H9 (cell line): ENCODE data around the gene CLDN16. TPM values are rescaled to one million over a fixed set of nuclear protein-coding genes. Genes with fewer than 3 reads are reported as not detected.

ENCODE experiments used
- DNase-seq: peaks from one replicate; pipeline ENCODE4 v3.0.0-alpha.2; 2017
- H2AFZ ChIP-seq: one replicate; pipeline ENCODE4 v1.6.1; 2013; ENCODE audit warnings: mild to moderate bottlenecking, low read length, control low read depth, moderate library complexity
- H2AK5ac ChIP-seq: 2 replicates; pipeline ENCODE4 v1.6.1; 2013; ENCODE audit warnings: low read length, control low read depth, mixed read lengths; ENCODE audit not compliant: insufficient read length
- H2BK120ac ChIP-seq: one replicate; pipeline ENCODE4 v1.6.1; 2013; ENCODE audit warnings: low read depth, mild to moderate bottlenecking, low read length, control low read depth, inconsistent platforms; ENCODE audit not compliant: poor library complexity, severe bottlenecking
- H2BK12ac ChIP-seq: 2 replicates; pipeline ENCODE4 v1.6.1; 2013; ENCODE audit warnings: low read length, control low read depth, mixed read lengths, low read depth; ENCODE audit not compliant: insufficient read length
- H2BK15ac ChIP-seq: 2 replicates; pipeline ENCODE4 v1.6.1; 2013; ENCODE audit warnings: low read depth, low read length, control low read depth
- H2BK20ac ChIP-seq: one replicate; pipeline ENCODE4 v1.6.1; 2013; ENCODE audit warnings: low read depth, mild to moderate bottlenecking, low read length, control low read depth, inconsistent platforms; ENCODE audit not compliant: poor library complexity, severe bottlenecking
- H2BK5ac ChIP-seq: 2 replicates; pipeline ENCODE4 v1.6.1; 2013; ENCODE audit warnings: low read length, control low read depth, mixed read lengths; ENCODE audit not compliant: insufficient read length
- H3K14ac ChIP-seq: 2 replicates; pipeline ENCODE4 v1.6.1; 2013; ENCODE audit warnings: low read length, control low read depth; ENCODE audit not compliant: insufficient read depth
- H3K18ac ChIP-seq: 2 replicates; pipeline ENCODE4 v1.6.1; 2013; ENCODE audit warnings: low read depth, mild to moderate bottlenecking, mixed read lengths, low read length, control low read depth; ENCODE audit not compliant: insufficient read length
- H3K23ac ChIP-seq: 2 replicates; pipeline ENCODE4 v1.6.1; 2013; ENCODE audit warnings: low read length, control low read depth, mixed read lengths, low read depth; ENCODE audit not compliant: insufficient read length
- H3K23me2 ChIP-seq: 2 replicates; pipeline ENCODE4 v1.6.1; 2013; ENCODE audit warnings: low read depth, mild to moderate bottlenecking, mixed read lengths, low read length, control low read depth; ENCODE audit not compliant: insufficient read length, poor library complexity, severe bottlenecking
- H3K27ac ChIP-seq: 2 replicates; pipeline ENCODE4 v1.5.1; 2013; ENCODE audit warnings: low read length, control low read depth, mixed read lengths, low read depth; ENCODE audit not compliant: insufficient read length
- H3K27me3 ChIP-seq: 2 replicates; pipeline ENCODE4 v1.6.1; 2013; ENCODE audit warnings: low read length, control low read depth, inconsistent platforms; ENCODE audit not compliant: insufficient read depth
- H3K4ac ChIP-seq: 2 replicates; pipeline ENCODE4 v1.6.1; 2013; ENCODE audit warnings: low read depth, mild to moderate bottlenecking, control low read depth, inconsistent platforms, low read length, moderate library complexity
- H3K4me1 ChIP-seq: 2 replicates; pipeline ENCODE4 v1.6.1; 2013; ENCODE audit warnings: low read length, control low read depth, inconsistent platforms; ENCODE audit not compliant: insufficient read depth
- H3K4me2 ChIP-seq: 2 replicates; pipeline ENCODE4 v1.6.1; 2013; ENCODE audit warnings: low read length, control low read depth, mixed read lengths; ENCODE audit not compliant: insufficient read length, insufficient read depth
- H3K56ac ChIP-seq: 2 replicates; pipeline ENCODE4 v1.6.1; 2013; ENCODE audit warnings: low read depth, mild to moderate bottlenecking, mixed read lengths, low read length, control low read depth; ENCODE audit not compliant: insufficient read length
- H3K79me1 ChIP-seq: 2 replicates; pipeline ENCODE4 v1.6.1; 2013; ENCODE audit warnings: low read depth, mild to moderate bottlenecking, moderate library complexity, low read length, control low read depth, inconsistent platforms; ENCODE audit not compliant: insufficient read depth, poor library complexity, severe bottlenecking
- H3K79me2 ChIP-seq: 2 replicates; pipeline ENCODE4 v1.6.1; 2013; ENCODE audit warnings: low read length, control low read depth, inconsistent platforms; ENCODE audit not compliant: insufficient read depth
- H3K9ac ChIP-seq: 2 replicates; pipeline ENCODE4 v1.6.1; 2013; ENCODE audit warnings: low read length, control low read depth, mixed read lengths; ENCODE audit not compliant: insufficient read length; ENCODE audit errors: extremely low read depth
- H3K9me3 ChIP-seq: one replicate; pipeline ENCODE4 v1.6.1; 2013; ENCODE audit warnings: low read depth, low read length, inconsistent platforms; ENCODE audit not compliant: control insufficient read depth
- H3T11ph ChIP-seq: one replicate; pipeline ENCODE4 v1.6.1; 2013; ENCODE audit warnings: mild to moderate bottlenecking, low read length, control low read depth, inconsistent platforms
- H4K20me1 ChIP-seq: one replicate; pipeline ENCODE4 v1.6.1; 2013; ENCODE audit not compliant: control insufficient read depth, insufficient read length, insufficient read depth
- H4K5ac ChIP-seq: 2 replicates; pipeline ENCODE4 v1.6.1; 2013; ENCODE audit warnings: low read depth, mild to moderate bottlenecking, mixed read lengths, low read length, control low read depth; ENCODE audit not compliant: insufficient read length
- H4K8ac ChIP-seq: replicated peaks from 2 replicates; pipeline ENCODE4 v1.6.1; 2013; ENCODE audit warnings: low read length, control low read depth, mixed read lengths, low read depth; ENCODE audit not compliant: insufficient read length
- H4K91ac ChIP-seq: 2 replicates; pipeline ENCODE4 v1.6.1; 2013; ENCODE audit warnings: low read depth, mild to moderate bottlenecking, moderate library complexity, mixed read lengths, low read length, control low read depth; ENCODE audit not compliant: insufficient read length
- H3K27ac Mint-ChIP-seq, 3 experiments: 2 replicates in 2 of 3; 3 replicates in 1 of 3; pipeline ENCODE4 v1.8.0; 2020 to 2021; ENCODE audit warnings: mixed read lengths in 3 of 3, mild to moderate bottlenecking in 1 of 3, moderate library complexity in 1 of 3
- H3K27me3 Mint-ChIP-seq: 2 replicates; pipeline ENCODE4 v1.8.0; 2021; ENCODE audit warnings: low read depth, mild to moderate bottlenecking, moderate library complexity, mixed read lengths
- H3K36me3 Mint-ChIP-seq, 3 experiments: 2 replicates in 2 of 3; 3 replicates in 1 of 3; pipeline ENCODE4 v1.8.0; 2020 to 2021; ENCODE audit warnings: low read depth in 3 of 3, mixed read lengths in 3 of 3; ENCODE audit not compliant: insufficient read depth in 1 of 3
- H3K4me1 Mint-ChIP-seq, 2 experiments: 2 replicates each; pipeline ENCODE4 v1.8.0; 2020; ENCODE audit warnings: mixed read lengths in 2 of 2
- H3K4me3 Mint-ChIP-seq, 2 experiments: 2 replicates in 1 of 2; 3 replicates in 1 of 2; pipeline ENCODE4 v1.8.0; 2020 to 2021; ENCODE audit warnings: mild to moderate bottlenecking in 2 of 2, mixed read lengths in 2 of 2, moderate library complexity in 1 of 2
- H3K9me3 Mint-ChIP-seq, 2 experiments: 2 replicates in 1 of 2; 3 replicates in 1 of 2; pipeline ENCODE4 v1.8.0; 2020; ENCODE audit warnings: mild to moderate bottlenecking in 2 of 2, mixed read lengths in 2 of 2, moderate library complexity in 1 of 2
- CTCF ChIP-seq: fragments of 200-600 bp; sonication (generic); conservative IDR thresholded peaks from 3 replicates; pipeline ENCODE4 v1.8.0; 2021; ENCODE audit warnings: antibody characterized with exemption, mild to moderate bottlenecking
- WGBS: extraction: QIAGEN DNeasy Blood & Tissue Kit; methylation state at CpG from one replicate; pipeline ENCODE4 v1.1.7; 2013; ENCODE audit warnings: missing lambda C conversion rate, low lambda C conversion rate, mixed read lengths; ENCODE audit not compliant: insufficient read length; ENCODE audit errors: extremely low coverage; 5-methylcytosine and 5-hydroxymethylcytosine counted together
- total RNA-seq: library from RNA; stranded (reverse); gene quantifications from 2 replicates; pipeline ENCODE4 v1.2.1, GENCODE V29; 2021

CLDN16 gene
- total RNA-seq, 1 experiment from 2014 or later = not detected

- no peak overlapping the region for H2AFZ ChIP-seq
- no peaks in the 10 kb centered on the region for H3K79me1 ChIP-seq
- H3K27ac Mint-ChIP-seq = no peak overlapping the region
- no peak for TF ChIP-seq CTCF
- no peak overlapping the region for H2BK5ac ChIP-seq
- H3K23me2 ChIP-seq = no peaks in the 10 kb centered on the region
- H3K9me3 Mint-ChIP-seq = peaks cover 0 to 2% of the 10 kb centered on the region in 2 experiments; a peak in 1 of 5 replicates
- no peaks in the 10 kb centered on the region for H3K9me3 ChIP-seq
- no peak overlapping the region for H3K4me3 Mint-ChIP-seq
- no peak overlapping the region for H3K4ac ChIP-seq
- H3K79me2 ChIP-seq = no peaks in the 10 kb centered on the region
- H3K23ac ChIP-seq = no peak overlapping the region
- no CpG with 5 or more reads among the region's 4 CpGs for WGBS
- no peak overlapping the region for H2BK120ac ChIP-seq
- H3K14ac ChIP-seq = no peak overlapping the region
- H3K4me2 ChIP-seq = no peak overlapping the region
- H3T11ph ChIP-seq = no peak overlapping the region
- H3K27me3 Mint-ChIP-seq = no peaks in the 10 kb centered on the region; the same call in 1 of the 2 replicates
- H3K27me3 ChIP-seq = no peaks in the 10 kb centered on the region
- no peak overlapping the region for H4K91ac ChIP-seq
- H3K9ac ChIP-seq = no peak overlapping the region
- H3K56ac ChIP-seq = no peak overlapping the region
- H4K8ac ChIP-seq = no peak overlapping the region
- no peak overlapping the region for H3K27ac ChIP-seq
- no peak overlapping the region for H4K5ac ChIP-seq
- H3K4me1 ChIP-seq = no peaks in the 10 kb centered on the region
- DNase-seq = no peak
- H2AK5ac ChIP-seq = no peak overlapping the region
- H4K20me1 ChIP-seq = no peaks in the 10 kb centered on the region
- H2BK12ac ChIP-seq = no peak overlapping the region
- H2BK20ac ChIP-seq = no peak overlapping the region
- H3K36me3 Mint-ChIP-seq = no peaks in the 10 kb centered on the region; a peak in 1 of 7 replicates
- no peak overlapping the region for H3K18ac ChIP-seq
- H2BK15ac ChIP-seq = no peak overlapping the region
- 0 out of 4 replicates have a peak, but pooled peaks cover 0 to 2% of the 10 kb centered on the region in 2 experiments for H3K4me1 Mint-ChIP-seq
Measured at GRCh38 chr3:190433626-190434025, 45.7 kb downstream of the CLDN16 start.
